ENCODE results near the gene TMX1.

TMX1 gene

GRCh38 chr14:51304438-51304837 lies 64.4 kb downstream of the TMX1 start:
- Histone ChIP-seq H3K36me3 (ENCODE audit: control insufficient read depth in 2 of 2, insufficient read depth in 1 of 2, low read length in 2 of 2) (no peaks in the 10 kb centered on the region), H3K4me1 (ENCODE audit: control insufficient read depth, insufficient read depth, low read length) (no peaks in the 10 kb centered on the region), H3K4me3 (ENCODE audit: low read depth, low read length) (no peak overlapping the region), H3K27ac (ENCODE audit: extremely low read depth, low read depth, low read length) (no peak overlapping the region), H3K9me3 (ENCODE audit: control insufficient read depth, insufficient read depth, low read depth, low read length) (no peaks in the 10 kb centered on the region)
- CTCF ChIA-PET = interaction anchor here (0.6 kb wide), 1 partner anchor 336 kb away, joined by 3 read pairs; no protein-coding TSS in a partner anchor
- POLR2A ChIA-PET = no interaction called here
- TF ChIP-seq ZNF610 (tag by site-specific recombination; IDR thresholded peaks at IDR 0.05; ENCODE audit: borderline replicate concordance) = no peak
- no peak for TF ChIP-seq MYNN (tag by site-specific recombination; IDR thresholded peaks at IDR 0.05; ENCODE audit: borderline replicate concordance)
- no peak for TF ChIP-seq ZNF560 (tag by site-specific recombination; IDR thresholded peaks at IDR 0.05; ENCODE audit: borderline replicate concordance)
- TF ChIP-seq ZNF148 (tag by site-specific recombination; IDR thresholded peaks at IDR 0.05; ENCODE audit: borderline replicate concordance) = no peak
- no peak for TF ChIP-seq ZBTB21 (tag by site-specific recombination; IDR thresholded peaks at IDR 0.05)
- no peak for TF ChIP-seq RBAK (tag by site-specific recombination; IDR thresholded peaks at IDR 0.05)
- no peak for TF ChIP-seq ZNF777 (tag by site-specific recombination; IDR thresholded peaks at IDR 0.05; ENCODE audit: borderline replicate concordance)
- TF ChIP-seq ZBTB20 (tag by site-specific recombination; IDR thresholded peaks at IDR 0.05) = no peak
- TF ChIP-seq, protein P1, sequence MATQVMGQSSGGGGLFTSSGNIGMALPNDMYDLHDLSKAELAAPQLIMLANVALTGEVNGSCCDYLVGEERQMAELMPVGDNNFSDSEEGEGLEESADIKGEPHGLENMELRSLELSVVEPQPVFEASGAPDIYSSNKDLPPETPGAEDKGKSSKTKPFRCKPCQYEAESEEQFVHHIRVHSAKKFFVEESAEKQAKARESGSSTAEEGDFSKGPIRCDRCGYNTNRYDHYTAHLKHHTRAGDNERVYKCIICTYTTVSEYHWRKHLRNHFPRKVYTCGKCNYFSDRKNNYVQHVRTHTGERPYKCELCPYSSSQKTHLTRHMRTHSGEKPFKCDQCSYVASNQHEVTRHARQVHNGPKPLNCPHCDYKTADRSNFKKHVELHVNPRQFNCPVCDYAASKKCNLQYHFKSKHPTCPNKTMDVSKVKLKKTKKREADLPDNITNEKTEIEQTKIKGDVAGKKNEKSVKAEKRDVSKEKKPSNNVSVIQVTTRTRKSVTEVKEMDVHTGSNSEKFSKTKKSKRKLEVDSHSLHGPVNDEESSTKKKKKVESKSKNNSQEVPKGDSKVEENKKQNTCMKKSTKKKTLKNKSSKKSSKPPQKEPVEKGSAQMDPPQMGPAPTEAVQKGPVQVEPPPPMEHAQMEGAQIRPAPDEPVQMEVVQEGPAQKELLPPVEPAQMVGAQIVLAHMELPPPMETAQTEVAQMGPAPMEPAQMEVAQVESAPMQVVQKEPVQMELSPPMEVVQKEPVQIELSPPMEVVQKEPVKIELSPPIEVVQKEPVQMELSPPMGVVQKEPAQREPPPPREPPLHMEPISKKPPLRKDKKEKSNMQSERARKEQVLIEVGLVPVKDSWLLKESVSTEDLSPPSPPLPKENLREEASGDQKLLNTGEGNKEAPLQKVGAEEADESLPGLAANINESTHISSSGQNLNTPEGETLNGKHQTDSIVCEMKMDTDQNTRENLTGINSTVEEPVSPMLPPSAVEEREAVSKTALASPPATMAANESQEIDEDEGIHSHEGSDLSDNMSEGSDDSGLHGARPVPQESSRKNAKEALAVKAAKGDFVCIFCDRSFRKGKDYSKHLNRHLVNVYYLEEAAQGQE (tag by site-specific recombination; IDR thresholded peaks at IDR 0.05) = no peak
- TF ChIP-seq ZNF354C (tag by site-specific recombination; IDR thresholded peaks at IDR 0.05; ENCODE audit: borderline replicate concordance, low read depth) = no peak
- TF ChIP-seq, protein P2, sequence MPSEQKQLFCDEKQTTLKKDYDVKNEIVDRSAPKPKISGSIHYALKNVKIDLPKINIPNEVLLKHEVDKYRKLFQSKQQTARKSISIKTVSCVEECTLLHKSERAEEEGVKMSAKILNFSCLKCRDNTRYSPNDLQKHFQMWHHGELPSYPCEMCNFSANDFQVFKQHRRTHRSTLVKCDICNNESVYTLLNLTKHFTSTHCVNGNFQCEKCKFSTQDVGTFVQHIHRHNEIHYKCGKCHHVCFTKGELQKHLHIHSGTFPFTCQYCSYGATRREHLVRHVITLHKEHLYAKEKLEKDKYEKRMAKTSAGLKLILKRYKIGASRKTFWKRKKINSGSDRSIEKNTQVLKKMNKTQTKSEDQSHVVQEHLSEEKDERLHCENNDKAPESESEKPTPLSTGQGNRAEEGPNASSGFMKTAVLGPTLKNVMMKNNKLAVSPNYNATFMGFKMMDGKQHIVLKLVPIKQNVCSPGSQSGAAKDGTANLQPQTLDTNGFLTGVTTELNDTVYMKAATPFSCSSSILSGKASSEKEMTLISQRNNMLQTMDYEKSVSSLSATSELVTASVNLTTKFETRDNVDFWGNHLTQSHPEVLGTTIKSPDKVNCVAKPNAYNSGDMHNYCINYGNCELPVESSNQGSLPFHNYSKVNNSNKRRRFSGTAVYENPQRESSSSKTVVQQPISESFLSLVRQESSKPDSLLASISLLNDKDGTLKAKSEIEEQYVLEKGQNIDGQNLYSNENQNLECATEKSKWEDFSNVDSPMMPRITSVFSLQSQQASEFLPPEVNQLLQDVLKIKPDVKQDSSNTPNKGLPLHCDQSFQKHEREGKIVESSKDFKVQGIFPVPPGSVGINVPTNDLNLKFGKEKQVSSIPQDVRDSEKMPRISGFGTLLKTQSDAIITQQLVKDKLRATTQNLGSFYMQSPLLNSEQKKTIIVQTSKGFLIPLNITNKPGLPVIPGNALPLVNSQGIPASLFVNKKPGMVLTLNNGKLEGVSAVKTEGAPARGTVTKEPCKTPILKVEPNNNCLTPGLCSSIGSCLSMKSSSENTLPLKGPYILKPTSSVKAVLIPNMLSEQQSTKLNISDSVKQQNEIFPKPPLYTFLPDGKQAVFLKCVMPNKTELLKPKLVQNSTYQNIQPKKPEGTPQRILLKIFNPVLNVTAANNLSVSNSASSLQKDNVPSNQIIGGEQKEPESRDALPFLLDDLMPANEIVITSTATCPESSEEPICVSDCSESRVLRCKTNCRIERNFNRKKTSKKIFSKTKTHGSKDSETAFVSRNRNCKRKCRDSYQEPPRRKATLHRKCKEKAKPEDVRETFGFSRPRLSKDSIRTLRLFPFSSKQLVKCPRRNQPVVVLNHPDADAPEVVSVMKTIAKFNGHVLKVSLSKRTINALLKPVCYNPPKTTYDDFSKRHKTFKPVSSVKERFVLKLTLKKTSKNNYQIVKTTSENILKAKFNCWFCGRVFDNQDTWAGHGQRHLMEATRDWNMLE (tag by site-specific recombination; conservative IDR thresholded peaks at IDR 0.05; ENCODE audit: low read depth) = no peak
- TF ChIP-seq ZNF658 (tag by site-specific recombination; IDR thresholded peaks at IDR 0.05) = no peak
- TF ChIP-seq ZNF623 (tag by site-specific recombination; IDR thresholded peaks at IDR 0.05) = no peak

- H3K27ac ChIP-seq (ENCODE audit: extremely low read depth, low read depth, low read length) = no peak overlapping the region
- CTCF ChIA-PET = interaction anchor here (0.6 to 1.3 kb wide), 2 partner anchors 10 to 21 kb away, joined by 3 to 4 read pairs; no protein-coding TSS in a partner anchor
- H3K4me3 ChIP-seq (ENCODE audit: low read depth, low read length) = no peak overlapping the region
- POLR2A ChIA-PET = no interaction called here
- no peaks in the 10 kb centered on the region for H3K4me1 ChIP-seq (ENCODE audit: control insufficient read depth, insufficient read depth, low read length)
- H3K9me3 ChIP-seq (ENCODE audit: control insufficient read depth, insufficient read depth, low read depth, low read length) = no peaks in the 10 kb centered on the region
- H3K36me3 ChIP-seq (ENCODE audit: control insufficient read depth in 2 of 2, insufficient read depth in 1 of 2, low read length in 2 of 2) = no peaks in the 10 kb centered on the region
- TF ChIP-seq, protein P3, sequence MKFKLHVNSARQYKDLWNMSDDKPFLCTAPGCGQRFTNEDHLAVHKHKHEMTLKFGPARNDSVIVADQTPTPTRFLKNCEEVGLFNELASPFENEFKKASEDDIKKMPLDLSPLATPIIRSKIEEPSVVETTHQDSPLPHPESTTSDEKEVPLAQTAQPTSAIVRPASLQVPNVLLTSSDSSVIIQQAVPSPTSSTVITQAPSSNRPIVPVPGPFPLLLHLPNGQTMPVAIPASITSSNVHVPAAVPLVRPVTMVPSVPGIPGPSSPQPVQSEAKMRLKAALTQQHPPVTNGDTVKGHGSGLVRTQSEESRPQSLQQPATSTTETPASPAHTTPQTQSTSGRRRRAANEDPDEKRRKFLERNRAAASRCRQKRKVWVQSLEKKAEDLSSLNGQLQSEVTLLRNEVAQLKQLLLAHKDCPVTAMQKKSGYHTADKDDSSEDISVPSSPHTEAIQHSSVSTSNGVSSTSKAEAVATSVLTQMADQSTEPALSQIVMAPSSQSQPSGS (tag by site-specific recombination; IDR thresholded peaks at IDR 0.05; ENCODE audit: low read depth) = no peak
- no peak for TF ChIP-seq ZBTB10 (tag by site-specific recombination; IDR thresholded peaks at IDR 0.05)
- no peak for TF ChIP-seq ZNF140 (tag by site-specific recombination; IDR thresholded peaks at IDR 0.05)
- no peak for TF ChIP-seq KLF10 (tag by site-specific recombination; IDR thresholded peaks at IDR 0.05)
- TF ChIP-seq, protein P4, sequence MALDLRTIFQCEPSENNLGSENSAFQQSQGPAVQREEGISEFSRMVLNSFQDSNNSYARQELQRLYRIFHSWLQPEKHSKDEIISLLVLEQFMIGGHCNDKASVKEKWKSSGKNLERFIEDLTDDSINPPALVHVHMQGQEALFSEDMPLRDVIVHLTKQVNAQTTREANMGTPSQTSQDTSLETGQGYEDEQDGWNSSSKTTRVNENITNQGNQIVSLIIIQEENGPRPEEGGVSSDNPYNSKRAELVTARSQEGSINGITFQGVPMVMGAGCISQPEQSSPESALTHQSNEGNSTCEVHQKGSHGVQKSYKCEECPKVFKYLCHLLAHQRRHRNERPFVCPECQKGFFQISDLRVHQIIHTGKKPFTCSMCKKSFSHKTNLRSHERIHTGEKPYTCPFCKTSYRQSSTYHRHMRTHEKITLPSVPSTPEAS (tag by site-specific recombination; IDR thresholded peaks at IDR 0.05) = no peak
These were observed 64.9 kb downstream of the TMX1 start for GRCh38 chr14:51304941-51305340.

Measured in HEK293 (cell line).